ENCODE measurements around the gene CCDC54. TPM values are rescaled to one million over a fixed set of nuclear protein-coding genes. Genes with fewer than 3 reads are reported as not detected.
A peak's percentile ranks its signal among the peaks of the same experiment; 100 is the strongest.

CCDC54 gene
- total RNA-seq, 1 experiment from 2014 or later: not detected

GRCh38 chr3:107404727-107405469, 27.7 kb downstream of the CCDC54 start:
- H3K9ac ChIP-seq (ENCODE audit: extremely low read depth, insufficient read length, low read length): no peak overlapping the region
- no peaks in the 10 kb centered on the region for H3K79me2 ChIP-seq (ENCODE audit: insufficient read depth, low read length)
- no peak overlapping the region for H3K56ac ChIP-seq (ENCODE audit: insufficient read length, low read depth, low read length)
- H3K4ac ChIP-seq (ENCODE audit: low read depth, low read length): no peak overlapping the region
- no peaks in the 10 kb centered on the region for H3K79me1 ChIP-seq (ENCODE audit: insufficient read depth, low read depth, low read length, poor library complexity, severe bottlenecking)
- no peak overlapping the region for H2BK5ac ChIP-seq (ENCODE audit: insufficient read length, low read length)
- Mint-ChIP-seq H3K36me3 (ENCODE audit: insufficient read depth in 1 of 3, low read depth in 3 of 3) (peaks cover 0 to 8% (median 0%) of the 10 kb centered on the region in 3 experiments; a peak in 3 of 7 replicates), H3K9me3 (peaks cover 6 to 10% of the 10 kb centered on the region in 2 experiments; a peak in 4 of 5 replicates), H3K4me1 (no peaks in the 10 kb centered on the region), H3K27me3 (ENCODE audit: low read depth) (no peaks in the 10 kb centered on the region), H3K27ac (0 out of 7 replicates have a peak overlapping the region, but pooled peaks of 1 of the 3 experiments have one; percentile 3), H3K4me3 (no peak overlapping the region)
- no peak for DNase-seq
- H3K18ac ChIP-seq (ENCODE audit: insufficient read length, low read depth, low read length): no peak overlapping the region
- H3K4me2 ChIP-seq (ENCODE audit: insufficient read depth, insufficient read length, low read length): no peak overlapping the region
- H4K91ac ChIP-seq (ENCODE audit: insufficient read length, low read depth, low read length): no peak overlapping the region
- no peak overlapping the region for H2BK20ac ChIP-seq (ENCODE audit: low read depth, low read length, poor library complexity, severe bottlenecking)
- no peaks in the 10 kb centered on the region for H3K27me3 ChIP-seq (ENCODE audit: insufficient read depth, low read length)
- WGBS (ENCODE audit: extremely low coverage, insufficient read length, low lambda C conversion rate): no CpG with 5 or more reads among the region's 3 CpGs
- no peak overlapping the region for H4K8ac ChIP-seq (replicated peaks; ENCODE audit: insufficient read length, low read depth, low read length)
- no peak overlapping the region for H2BK120ac ChIP-seq (ENCODE audit: low read depth, low read length, poor library complexity, severe bottlenecking)
- H3T11ph ChIP-seq (ENCODE audit: low read length): no peak overlapping the region
- no peak for TF ChIP-seq CTCF (conservative IDR thresholded peaks at IDR 0.05)
- no peak overlapping the region for H2BK12ac ChIP-seq (ENCODE audit: insufficient read length, low read depth, low read length)
- no peaks in the 10 kb centered on the region for H3K23me2 ChIP-seq (ENCODE audit: insufficient read length, low read depth, low read length, poor library complexity, severe bottlenecking)
- no peak overlapping the region for H2AK5ac ChIP-seq (ENCODE audit: insufficient read length, low read length)
- no peaks in the 10 kb centered on the region for H4K20me1 ChIP-seq (ENCODE audit: control insufficient read depth, insufficient read depth, insufficient read length)
- no peak overlapping the region for H2AFZ ChIP-seq (ENCODE audit: low read length)
- no peak overlapping the region for H3K23ac ChIP-seq (ENCODE audit: insufficient read length, low read depth, low read length)
- no peak overlapping the region for H4K5ac ChIP-seq (ENCODE audit: insufficient read length, low read depth, low read length)
- no peaks in the 10 kb centered on the region for H3K9me3 ChIP-seq (ENCODE audit: control insufficient read depth, low read depth, low read length)
- no peak overlapping the region for H3K27ac ChIP-seq (ENCODE audit: insufficient read length, low read depth, low read length)
- no peak overlapping the region for H2BK15ac ChIP-seq (ENCODE audit: low read depth, low read length)
- no peaks in the 10 kb centered on the region for H3K4me1 ChIP-seq (ENCODE audit: insufficient read depth, low read length)
- H3K14ac ChIP-seq (ENCODE audit: insufficient read depth, low read length): no peak overlapping the region

All from H9 (cell line).